Calu3 (cell line): ENCODE measurements around the gene RERE. TPM values are rescaled to one million over a fixed set of nuclear protein-coding genes. Genes with fewer than 3 reads are reported as not detected.
A peak's percentile ranks its signal among the peaks of the same experiment; 100 is the strongest.

Experiments
- BruUV-seq: library from RNA; stranded (reverse); fragments of 400-500 nt; replicated peaks from 2 replicates; lab custom pipeline; 2021; lab: Mats Ljungman, UMichigan
- CTCF ChIA-PET: fragments of 300-600 bp; sonication (Branson Sonifier 250); formaldehyde crosslinking; loops from one replicate; lab custom pipeline; 2022; ENCODE audit warnings: antibody characterized with exemption; lab: Charles Lee
- DNase-seq: peaks from one replicate; pipeline ENCODE4 v3.0.0; 2022
- H3K27ac Mint-ChIP-seq: one replicate; pipeline ENCODE4 v1.8.0; 2022; ENCODE audit warnings: mixed read lengths; ENCODE audit not compliant: unreplicated experiment
- H3K27me3 Mint-ChIP-seq: one replicate; pipeline ENCODE4 v1.8.0; 2022; ENCODE audit warnings: mixed read lengths; ENCODE audit not compliant: unreplicated experiment
- H3K36me3 Mint-ChIP-seq: one replicate; pipeline ENCODE4 v1.8.0; 2022; ENCODE audit warnings: mild to moderate bottlenecking, moderate library complexity, mixed read lengths; ENCODE audit not compliant: insufficient read depth, unreplicated experiment
- H3K4me1 Mint-ChIP-seq: one replicate; pipeline ENCODE4 v1.8.0; 2022; ENCODE audit warnings: mild to moderate bottlenecking, low read depth, mixed read lengths; ENCODE audit not compliant: unreplicated experiment
- H3K4me3 Mint-ChIP-seq: one replicate; pipeline ENCODE4 v1.8.0; 2022; ENCODE audit warnings: mild to moderate bottlenecking, low read depth, moderate library complexity, mixed read lengths; ENCODE audit not compliant: unreplicated experiment
- H3K9me3 Mint-ChIP-seq: one replicate; pipeline ENCODE4 v1.8.0; 2022; ENCODE audit warnings: low read depth, mixed read lengths; ENCODE audit not compliant: unreplicated experiment
- intact Hi-C: fragments of 100-400 bp; cut with micrococcal nuclease; formaldehyde crosslinking; loops from one replicate; pipeline ENCODE4 v1.10.0; 2022; ENCODE audit not compliant: unreplicated experiment
- total RNA-seq: library from RNA; stranded (reverse); gene quantifications from 2 replicates; pipeline ENCODE4 v1.2.3, GENCODE V29; 2022
- TF ChIP-seq, protein P1 (sequence below): fragments of 200-600 bp; IDR thresholded peaks from one replicate; pipeline ENCODE4 v1.8.0; 2022; ENCODE audit warnings: antibody characterized with exemption; ENCODE audit not compliant: unreplicated experiment

RERE gene
- total RNA-seq, 1 experiment from 2014 or later: 45.9 TPM

DNA sequence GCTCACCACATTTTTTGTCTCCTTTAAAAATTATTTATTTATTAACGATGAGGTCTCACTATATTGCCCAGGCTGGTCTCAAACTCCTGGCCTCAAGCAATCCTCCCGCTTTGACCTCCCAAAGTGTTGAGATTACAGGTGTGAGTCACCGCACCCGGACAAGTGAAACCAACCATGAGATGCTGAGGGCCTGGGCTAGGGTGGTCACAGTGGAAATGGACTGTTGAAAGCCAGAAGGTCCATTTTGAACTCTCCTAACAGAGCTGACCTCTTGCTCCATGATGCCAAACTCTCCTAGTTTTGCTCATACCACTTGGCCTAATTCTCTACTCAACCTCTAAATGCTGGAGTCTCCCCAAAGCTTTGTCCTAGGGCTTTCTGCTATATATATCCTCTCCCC lies 390.4 kb downstream of the RERE start:
- no TSS peak for BruUV-seq
- Mint-ChIP-seq H3K27me3 (no peaks in the 10 kb centered on the region), H3K4me3 (no peak overlapping the region), H3K9me3 (no peaks in the 10 kb centered on the region), H3K36me3 (peaks cover 10% of the 10 kb centered on the region), H3K27ac (no peak overlapping the region), H3K4me1 (peaks cover 19% of the 10 kb centered on the region)
- TF ChIP-seq, protein P1, sequence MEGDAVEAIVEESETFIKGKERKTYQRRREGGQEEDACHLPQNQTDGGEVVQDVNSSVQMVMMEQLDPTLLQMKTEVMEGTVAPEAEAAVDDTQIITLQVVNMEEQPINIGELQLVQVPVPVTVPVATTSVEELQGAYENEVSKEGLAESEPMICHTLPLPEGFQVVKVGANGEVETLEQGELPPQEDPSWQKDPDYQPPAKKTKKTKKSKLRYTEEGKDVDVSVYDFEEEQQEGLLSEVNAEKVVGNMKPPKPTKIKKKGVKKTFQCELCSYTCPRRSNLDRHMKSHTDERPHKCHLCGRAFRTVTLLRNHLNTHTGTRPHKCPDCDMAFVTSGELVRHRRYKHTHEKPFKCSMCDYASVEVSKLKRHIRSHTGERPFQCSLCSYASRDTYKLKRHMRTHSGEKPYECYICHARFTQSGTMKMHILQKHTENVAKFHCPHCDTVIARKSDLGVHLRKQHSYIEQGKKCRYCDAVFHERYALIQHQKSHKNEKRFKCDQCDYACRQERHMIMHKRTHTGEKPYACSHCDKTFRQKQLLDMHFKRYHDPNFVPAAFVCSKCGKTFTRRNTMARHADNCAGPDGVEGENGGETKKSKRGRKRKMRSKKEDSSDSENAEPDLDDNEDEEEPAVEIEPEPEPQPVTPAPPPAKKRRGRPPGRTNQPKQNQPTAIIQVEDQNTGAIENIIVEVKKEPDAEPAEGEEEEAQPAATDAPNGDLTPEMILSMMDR: no peak
- CTCF ChIA-PET: no interaction called here
- intact Hi-C loops: no loop called here
- no peak for DNase-seq

DNA sequence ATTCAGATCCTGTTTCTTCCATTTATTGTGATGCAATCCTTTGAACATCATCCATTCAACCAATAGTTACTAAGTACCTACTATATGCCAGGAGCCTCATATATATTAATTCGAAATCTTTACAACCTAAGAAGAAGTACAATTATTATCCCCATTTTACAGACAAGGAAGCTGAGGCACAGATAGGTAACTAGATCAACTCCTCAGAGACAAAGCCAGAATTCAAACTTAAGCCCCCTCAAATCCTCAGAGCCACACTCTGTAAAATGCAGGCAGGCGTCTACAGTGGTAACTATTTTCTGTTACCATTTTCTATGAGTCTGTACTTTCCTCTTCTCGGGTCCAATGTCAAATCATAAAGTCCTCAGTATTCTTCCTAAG lies 391.7 kb downstream of the RERE start:
- peaks cover 10% of the 10 kb centered on the region for H3K36me3 Mint-ChIP-seq
- no peaks in the 10 kb centered on the region for H3K9me3 Mint-ChIP-seq
- no peak for DNase-seq
- TF ChIP-seq, protein P1: no peak
- peaks cover 15% of the 10 kb centered on the region for H3K4me1 Mint-ChIP-seq
- H3K4me3 Mint-ChIP-seq: no peak overlapping the region
- intact Hi-C loops: no loop called here
- no peak overlapping the region for H3K27ac Mint-ChIP-seq
- CTCF ChIA-PET: no interaction called here
- H3K27me3 Mint-ChIP-seq: no peaks in the 10 kb centered on the region
- no TSS peak for BruUV-seq

DNA sequence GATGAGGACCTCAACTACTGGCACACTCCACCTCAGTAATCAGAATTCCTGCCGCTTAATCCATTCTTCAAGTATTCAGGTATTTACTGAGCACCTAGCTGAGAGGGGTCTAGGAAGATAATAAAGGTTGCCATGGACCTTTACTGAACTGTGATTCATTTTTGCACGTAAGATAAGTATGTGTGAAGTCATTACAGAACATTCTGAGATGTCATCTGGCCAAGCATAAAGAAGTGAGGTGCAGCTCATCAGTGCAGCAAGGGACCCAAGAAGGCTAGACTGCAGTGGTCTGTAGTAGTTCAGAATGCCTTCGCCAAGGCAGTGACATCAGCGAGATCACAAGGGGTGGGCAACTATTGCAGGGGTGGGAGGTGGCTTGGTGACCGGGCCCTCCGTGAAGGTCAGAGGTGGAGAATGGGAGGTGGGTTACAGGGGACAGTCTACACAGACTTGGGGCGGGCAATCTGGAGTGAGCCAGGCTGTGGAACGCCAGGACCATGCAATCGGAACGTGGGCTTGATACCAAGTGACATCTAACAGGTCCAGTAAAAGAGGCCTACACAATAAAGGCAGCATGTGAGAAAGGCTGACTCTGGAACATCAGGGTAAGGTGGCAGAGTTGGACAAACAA lies 392.2 kb downstream of the RERE start:
- TF ChIP-seq, protein P1: no peak
- BruUV-seq: no TSS peak
- no peak for DNase-seq
- H3K27ac Mint-ChIP-seq: no peak overlapping the region
- no peak overlapping the region for H3K4me3 Mint-ChIP-seq
- peaks cover 15% of the 10 kb centered on the region for H3K4me1 Mint-ChIP-seq
- H3K36me3 Mint-ChIP-seq: peaks cover 10% of the 10 kb centered on the region
- H3K27me3 Mint-ChIP-seq: no peaks in the 10 kb centered on the region
- intact Hi-C loops: no loop called here
- no peaks in the 10 kb centered on the region for H3K9me3 Mint-ChIP-seq
- CTCF ChIA-PET: interaction anchor here (0.6 to 0.8 kb wide), 2 partner anchors 21 to 601 kb away, joined by 3 read pairs; no protein-coding TSS in a partner anchor

DNA sequence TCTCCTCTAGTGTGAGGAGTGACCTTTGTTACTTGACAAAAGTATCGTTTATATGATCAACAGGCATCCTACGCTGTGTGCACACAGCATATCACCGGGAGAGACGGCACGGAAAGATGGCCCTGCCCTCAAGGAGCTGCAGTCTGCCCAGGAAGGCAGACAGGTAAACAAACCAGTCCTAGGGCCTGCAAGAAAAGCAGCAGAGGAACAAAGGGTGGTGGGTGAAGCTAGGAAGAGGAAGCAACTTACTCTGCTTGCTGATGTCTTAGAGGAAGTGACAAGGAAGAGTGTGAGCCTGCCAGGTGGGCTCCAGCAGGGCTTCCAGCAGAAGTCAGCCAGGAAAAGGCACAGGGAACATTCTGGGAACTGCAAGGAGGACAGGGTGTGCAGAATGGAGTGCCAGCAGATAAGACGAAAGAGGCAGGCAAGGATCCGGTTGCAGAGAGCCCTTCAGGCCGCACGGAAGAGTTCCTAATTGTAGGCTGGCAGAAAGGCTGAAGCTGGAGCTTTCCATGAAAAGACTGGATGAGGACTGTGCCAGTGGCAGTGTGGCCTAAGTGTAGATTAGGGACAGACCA lies 392.8 kb downstream of the RERE start:
- H3K27me3 Mint-ChIP-seq: no peaks in the 10 kb centered on the region
- H3K27ac Mint-ChIP-seq: peak overlapping the region; percentile 79
- H3K4me3 Mint-ChIP-seq: no peak overlapping the region
- intact Hi-C loops: loop anchor here (5.0 kb wide), 1 partner anchor 278 kb away; no protein-coding TSS in a partner anchor
- BruUV-seq: no TSS peak
- TF ChIP-seq, protein P1: no peak
- H3K9me3 Mint-ChIP-seq: no peaks in the 10 kb centered on the region
- peaks cover 15% of the 10 kb centered on the region for H3K4me1 Mint-ChIP-seq
- DNase-seq: peak; percentile 44
- peaks cover 10% of the 10 kb centered on the region for H3K36me3 Mint-ChIP-seq
- CTCF ChIA-PET: interaction anchor here (0.6 to 0.8 kb wide), 2 partner anchors 21 to 601 kb away, joined by 3 read pairs; no protein-coding TSS in a partner anchor
